NCI-H2227 (cell line): Measurements from ENCODE around the gene MCU.
"Not testable (repeated sequence)": the region's sequence is repeated elsewhere in the genome, so short reads cannot be mapped to it uniquely, and the experiment has no call there.

ENCODE experiments used
- DNase-seq: peaks from one replicate; lab custom pipeline; 2025; ENCODE audit not compliant: unreplicated experiment; lab: John Stamatoyannopoulos, UW

The MCU gene

GRCh38 chr10:72686430-72686829 lies 5.5 kb upstream of the MCU start:
- DNase-seq = not testable (repeated sequence)

DNA sequence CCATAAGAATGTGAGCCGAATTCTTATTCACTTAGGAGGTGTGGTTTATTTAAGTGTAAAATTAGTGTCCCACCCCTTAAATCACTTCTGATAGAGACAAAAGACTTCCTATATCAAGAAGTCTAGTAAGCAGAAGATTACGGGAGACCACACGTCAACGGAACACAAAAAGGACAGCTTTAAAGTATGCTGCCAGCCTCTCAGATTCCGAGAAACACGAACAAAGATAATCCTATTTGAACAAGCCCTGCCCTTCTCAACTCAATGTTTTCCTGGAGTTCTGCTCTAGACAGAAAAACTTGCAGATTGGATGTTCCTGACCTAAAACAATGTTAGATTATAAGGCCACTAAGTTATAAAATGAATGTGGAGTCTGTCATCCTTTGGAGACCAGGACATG lies 4.9 kb upstream of the MCU start:
- no peak for DNase-seq

GRCh38 chr10:72688208-72688651 lies 3.7 kb upstream of the MCU start:
- no peak for DNase-seq

DNA sequence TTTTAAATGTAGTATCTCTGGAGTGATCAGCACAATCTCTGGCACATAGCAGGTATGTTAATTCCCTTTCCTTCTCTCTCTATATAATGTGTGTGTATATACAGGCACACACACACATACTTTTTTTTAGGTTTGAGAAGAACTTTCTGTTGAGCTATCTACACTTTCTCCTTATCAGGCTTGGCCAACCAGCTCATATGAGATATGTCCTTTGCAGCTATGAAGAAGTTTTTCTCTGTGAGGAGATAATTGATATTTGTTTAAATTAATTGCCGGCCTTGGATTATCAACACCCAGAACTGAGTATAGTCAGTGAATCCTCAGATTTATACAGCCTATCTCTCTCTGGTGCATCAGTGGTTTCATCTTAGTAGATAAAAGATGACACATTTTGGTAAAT lies 2.3 kb upstream of the MCU start:
- no peak for DNase-seq

- DNase-seq = peak; percentile 2
Observed at GRCh38 chr10:72690071-72690755, 1.7 kb upstream of the MCU start.

DNA sequence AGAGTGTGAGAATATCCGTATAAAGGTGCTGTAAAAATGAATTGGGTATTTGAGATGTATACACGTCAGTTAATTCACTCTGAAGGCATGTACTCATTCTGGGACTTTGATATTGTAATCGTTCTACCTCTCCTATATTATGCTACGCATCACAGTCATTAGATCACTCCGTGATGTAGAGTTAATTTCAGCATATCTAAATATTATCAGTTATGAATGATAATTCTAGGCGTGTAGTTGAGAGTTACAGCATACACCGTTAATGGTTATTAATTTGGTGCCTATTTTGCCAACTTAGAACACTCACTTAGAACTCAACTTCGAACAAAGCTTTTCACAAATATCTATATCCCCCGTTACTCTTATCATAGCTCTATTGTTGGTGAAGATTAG lies 477 bp upstream of the MCU start:
- DNase-seq = no peak

DNA sequence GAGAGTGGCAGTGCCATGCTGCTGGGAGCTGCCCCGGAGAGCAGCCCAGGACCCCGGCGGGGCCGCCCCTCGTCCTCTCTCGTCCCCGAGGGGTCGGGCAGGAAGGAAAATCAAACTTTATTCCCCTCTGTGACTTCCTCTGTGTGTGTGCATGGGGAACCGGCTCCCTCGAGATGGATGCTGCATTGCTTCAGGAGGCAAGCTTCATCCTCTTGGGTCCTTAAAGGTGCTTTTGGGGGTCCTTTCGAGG lies 726 bp downstream of the MCU start:
- DNase-seq = no peak

DNA sequence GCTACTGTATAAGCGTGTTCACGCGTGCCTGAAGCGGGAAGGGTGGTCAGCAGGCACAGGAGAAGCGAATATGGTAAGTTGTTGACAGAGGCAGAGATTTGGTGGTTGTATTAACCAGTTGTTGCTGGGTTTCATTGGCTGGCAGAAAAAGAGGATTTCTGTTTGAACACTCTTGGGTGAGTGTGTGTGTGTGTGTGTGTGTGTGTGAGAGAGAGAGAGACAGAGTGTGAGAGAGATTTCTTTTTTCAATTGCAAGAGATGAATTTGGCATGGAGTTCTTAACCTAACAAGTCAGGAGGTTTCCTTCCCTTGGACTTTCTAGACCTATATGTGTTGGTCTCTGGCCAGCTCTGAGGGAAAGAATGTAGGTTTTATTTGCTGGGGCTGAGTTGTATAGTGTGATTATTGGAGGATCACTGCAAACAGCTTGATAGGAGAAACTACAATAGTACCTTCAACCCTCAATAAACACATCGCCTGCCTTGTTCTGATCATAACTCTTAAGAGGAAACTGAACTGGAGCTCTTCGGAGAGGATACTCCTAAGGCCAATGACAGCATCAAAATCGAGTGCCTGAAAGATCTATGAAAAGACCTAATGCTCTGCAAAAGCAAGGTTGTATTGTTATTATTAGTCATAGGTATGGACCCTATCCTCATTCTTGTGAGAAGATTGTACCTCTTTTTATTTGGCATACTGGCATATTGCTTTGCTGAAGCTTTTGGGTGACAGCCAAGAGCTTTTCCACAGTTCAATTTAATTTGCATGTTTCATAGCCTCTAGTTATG lies 1.2 kb downstream of the MCU start:
- DNase-seq = peak; percentile 28

DNA sequence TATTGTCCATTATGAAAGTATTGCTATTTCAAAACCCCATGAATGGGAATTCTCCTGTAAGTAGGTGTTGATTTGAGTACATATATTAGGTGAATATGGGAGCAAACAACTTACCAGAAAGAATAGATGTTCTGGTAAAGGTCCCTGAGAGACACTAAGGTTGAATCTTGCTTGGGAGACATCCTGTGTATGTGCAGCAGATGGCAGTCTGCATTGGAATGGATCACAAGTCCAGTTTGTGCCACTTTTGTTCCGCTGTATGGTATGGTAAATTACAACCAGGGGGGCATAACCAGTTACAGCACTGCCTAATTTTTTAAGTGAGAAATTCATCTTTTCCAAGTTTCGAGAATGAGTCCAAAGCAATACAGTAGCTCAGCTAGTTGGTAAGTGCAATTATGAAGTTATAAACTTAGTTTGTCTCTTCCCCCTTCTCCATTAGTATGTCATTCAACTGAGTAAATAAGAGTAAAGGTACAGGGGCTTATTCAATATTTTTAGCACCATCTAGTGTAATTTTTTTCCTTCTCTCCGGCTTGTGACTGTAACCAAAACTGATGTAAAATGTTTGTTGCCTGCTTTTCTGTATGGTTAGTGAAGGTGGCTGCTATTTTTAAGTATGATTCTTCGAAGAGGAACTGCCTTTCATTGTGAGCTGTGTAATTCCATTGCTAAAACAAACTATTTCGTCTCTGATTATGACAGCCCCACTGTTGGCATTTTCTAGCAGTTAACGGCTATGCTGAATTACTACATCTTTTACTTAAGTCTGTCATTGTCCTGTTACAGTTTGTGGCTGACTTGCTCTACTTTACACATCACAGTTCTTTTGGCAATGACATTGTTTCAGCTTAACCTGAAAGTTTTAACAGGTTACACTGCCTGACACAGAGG lies 2.8 kb downstream of the MCU start:
- DNase-seq = peak; percentile 17

GRCh38 chr10:72695496-72695895 lies 3.6 kb downstream of the MCU start:
- no peak for DNase-seq

GRCh38 chr10:72697716-72698115 lies 5.8 kb downstream of the MCU start:
- no peak for DNase-seq

DNA sequence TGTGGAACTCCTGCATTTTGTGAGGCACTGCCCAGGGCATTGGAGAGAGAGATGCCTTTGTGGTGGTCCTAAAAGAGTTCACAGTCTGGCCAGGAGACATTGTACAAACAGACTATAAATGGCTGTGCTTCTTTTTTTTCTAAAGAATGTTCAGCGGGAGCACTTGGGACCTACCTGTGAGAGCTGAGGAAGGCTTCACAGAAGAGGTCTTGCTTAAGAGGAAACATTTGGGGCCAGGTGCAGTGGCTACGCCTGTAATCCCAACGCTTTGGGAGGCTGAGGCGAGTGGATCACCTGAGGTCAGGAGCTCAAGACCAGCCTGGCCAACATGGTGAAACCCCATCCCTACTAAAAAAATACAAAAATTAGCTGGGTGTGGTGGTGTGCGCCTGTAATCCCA lies 10.5 kb downstream of the MCU start:
- not testable (repeated sequence) for DNase-seq

DNA sequence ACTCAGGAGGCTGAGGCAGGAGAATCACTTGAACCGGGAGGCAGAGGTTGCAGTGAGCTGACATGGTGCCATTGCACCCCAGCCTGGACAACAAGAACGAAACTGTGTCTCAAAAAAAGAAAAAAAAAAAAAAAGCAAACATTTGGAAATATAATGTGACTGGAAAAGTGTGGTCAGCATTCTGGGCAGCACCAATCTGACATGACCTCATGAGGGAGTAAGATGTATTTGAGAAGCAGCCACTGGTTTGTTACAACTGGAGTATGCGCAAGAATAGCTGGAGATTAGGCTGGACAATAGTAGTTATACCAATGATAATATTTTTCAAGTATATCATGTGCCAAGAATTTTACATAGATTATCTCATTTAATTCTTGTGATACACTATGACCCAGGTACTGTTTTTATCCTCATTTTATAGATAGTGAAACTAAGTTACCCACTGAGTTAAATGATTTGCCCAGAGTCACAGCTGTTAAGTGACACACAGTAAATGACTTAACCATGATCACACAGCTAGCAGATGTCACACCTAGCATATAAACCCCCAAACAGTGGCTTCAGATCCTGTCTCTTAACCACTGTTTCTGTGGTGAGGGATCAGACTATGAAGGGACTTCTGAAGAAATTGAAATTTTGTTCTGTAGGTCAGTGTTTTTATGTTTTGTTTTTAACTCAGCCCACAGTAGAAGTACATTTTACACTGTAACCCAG lies 11.1 kb downstream of the MCU start:
- no peak for DNase-seq

DNA sequence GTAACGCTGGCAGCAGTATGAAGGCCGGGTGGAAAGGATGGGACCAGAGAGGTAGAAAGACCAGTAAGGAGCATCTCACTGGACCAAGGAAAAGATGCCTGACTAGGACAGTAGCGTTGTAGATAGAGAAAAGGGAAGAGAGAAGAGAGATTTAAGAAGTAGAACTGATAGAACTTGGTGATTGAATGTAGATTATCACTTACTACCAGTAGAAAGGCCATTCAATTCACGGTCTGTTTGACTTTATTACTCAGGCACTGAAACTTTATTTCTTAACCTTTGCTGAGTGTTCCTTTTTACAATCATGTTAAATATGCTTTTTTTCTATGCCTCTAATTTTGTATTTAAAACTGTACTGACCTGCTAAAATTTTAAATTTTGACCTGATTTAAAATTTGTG lies 12.2 kb downstream of the MCU start:
- no peak for DNase-seq

DNA sequence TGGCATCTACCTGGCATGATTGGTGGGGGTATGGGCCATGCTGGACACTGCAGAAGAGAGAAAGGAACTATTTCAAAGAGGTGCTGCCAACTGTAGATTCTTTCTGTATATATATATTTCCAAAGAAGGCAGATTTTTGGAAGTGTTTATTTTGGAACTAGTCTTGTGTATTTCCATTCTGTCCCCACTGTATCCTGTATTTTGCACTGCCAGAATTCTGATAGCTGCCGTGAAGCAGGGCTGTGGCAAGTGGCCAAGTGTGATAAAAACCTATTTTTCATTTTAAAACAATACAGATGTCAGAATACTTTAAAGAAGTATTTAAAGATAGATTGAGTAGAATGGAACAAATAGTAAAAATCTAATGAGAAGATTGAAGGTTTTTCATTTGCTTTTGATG lies 17.1 kb downstream of the MCU start:
- DNase-seq = no peak

DNA sequence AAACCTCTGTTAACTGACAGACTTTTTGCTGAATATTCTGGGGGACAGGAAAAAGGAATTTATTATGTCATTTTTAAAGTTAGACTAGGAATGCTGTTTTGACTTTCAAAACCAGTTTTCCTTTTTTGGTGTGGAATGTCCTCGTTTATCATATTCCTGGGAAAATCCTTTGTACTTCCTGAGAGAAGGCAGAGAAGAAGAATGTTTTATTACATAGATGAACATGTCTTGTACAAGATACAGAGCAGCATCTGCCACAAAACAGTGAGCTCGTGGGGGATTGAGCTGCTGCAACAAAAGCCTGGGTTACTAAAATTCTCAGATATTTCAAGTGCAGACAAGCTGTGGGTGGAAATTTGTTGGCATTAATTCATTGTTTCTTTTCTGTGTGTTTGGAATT lies 20.2 kb downstream of the MCU start:
- DNase-seq = no peak

GRCh38 chr10:72719941-72720592 lies 28.1 kb downstream of the MCU start:
- no peak for DNase-seq

DNA sequence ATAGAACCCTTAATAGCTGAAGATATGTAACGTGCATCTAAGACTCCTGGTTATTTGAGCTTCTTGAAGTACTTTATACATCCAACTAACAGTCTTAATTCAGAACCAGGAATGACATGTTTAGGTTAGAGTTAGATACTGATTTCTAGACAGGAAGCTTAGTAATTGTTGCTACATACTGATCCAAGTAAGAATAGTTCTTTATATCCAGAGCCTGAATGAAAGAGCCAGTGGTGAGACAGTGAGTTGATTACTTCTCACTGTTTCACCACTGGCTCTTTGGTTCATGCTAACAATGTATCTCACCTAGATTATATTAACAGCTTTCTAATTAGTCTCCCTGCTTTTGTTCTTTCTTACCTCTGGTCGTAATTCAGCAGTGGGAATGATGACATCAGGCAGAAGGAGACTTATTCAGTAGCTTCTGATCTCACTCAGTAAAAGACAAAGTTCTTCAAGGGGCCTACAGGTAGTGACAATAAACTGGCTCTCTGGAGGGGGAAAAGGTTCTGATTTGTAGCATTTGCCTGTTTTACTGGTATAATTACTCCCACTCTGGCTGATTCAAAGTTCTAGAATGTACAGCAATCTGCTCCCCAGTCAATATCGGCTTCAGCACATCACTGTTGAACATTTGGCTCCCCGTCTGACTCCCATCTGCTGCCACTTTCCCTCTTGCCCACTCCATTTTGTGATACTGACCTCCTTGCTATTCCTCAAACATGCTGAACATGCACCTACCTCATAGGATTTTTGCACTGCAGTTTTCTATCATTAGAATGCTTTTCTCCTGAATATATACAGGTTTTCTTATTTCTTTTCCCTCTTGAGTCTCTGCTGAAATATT lies 29.1 kb downstream of the MCU start:
- DNase-seq = no peak

DNA sequence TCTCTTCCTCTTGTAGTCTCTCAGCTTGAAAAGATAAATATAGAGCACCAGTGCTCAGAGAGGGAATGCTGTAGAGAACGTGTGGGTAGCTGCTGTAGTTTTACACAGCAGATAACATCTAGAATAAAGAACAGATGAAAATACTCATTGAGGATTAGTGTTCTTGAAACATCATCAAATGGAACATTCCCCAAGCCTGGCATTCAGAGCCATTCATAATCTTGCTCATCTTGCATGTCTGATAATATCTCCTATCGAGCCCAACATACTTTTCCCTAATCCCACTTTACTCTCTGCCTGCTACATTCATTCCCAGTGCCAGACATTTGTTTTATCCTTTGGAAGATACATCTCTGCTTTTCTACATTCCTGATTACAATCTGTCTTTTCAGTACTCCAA lies 35.2 kb downstream of the MCU start:
- DNase-seq = no peak

DNA sequence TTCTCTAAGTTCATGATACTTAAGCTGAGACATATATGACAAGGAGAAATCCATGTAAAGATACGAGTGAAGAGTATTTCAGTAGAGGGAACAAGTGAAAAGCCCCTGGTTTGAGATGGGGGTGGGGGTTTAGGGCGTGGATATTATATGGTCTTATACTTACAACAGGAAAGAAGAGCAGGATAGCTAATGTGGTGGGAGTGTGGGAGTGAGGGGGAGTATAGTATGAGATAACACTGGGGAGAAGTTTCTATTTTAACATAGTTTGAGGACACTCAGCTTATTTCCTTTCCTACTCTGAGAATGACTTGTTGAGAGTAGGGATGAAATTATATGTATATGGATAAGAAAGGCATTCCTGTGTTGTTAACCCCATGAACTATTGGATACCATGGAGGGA lies 36.5 kb downstream of the MCU start:
- DNase-seq = no peak
